Superior temporal gyrus (tissue), 1 donor: ENCODE data around the gene DGCR2.
"Not testable (repeated sequence)": the region's sequence is repeated elsewhere in the genome, so short reads cannot be mapped to it uniquely, and the experiment has no call there.

ENCODE experiments used
- DNase-seq: peaks from one replicate; pipeline ENCODE4 v3.0.0-alpha.2; 2016; ENCODE audit errors: extremely low spot score

The DGCR2 gene

DNA sequence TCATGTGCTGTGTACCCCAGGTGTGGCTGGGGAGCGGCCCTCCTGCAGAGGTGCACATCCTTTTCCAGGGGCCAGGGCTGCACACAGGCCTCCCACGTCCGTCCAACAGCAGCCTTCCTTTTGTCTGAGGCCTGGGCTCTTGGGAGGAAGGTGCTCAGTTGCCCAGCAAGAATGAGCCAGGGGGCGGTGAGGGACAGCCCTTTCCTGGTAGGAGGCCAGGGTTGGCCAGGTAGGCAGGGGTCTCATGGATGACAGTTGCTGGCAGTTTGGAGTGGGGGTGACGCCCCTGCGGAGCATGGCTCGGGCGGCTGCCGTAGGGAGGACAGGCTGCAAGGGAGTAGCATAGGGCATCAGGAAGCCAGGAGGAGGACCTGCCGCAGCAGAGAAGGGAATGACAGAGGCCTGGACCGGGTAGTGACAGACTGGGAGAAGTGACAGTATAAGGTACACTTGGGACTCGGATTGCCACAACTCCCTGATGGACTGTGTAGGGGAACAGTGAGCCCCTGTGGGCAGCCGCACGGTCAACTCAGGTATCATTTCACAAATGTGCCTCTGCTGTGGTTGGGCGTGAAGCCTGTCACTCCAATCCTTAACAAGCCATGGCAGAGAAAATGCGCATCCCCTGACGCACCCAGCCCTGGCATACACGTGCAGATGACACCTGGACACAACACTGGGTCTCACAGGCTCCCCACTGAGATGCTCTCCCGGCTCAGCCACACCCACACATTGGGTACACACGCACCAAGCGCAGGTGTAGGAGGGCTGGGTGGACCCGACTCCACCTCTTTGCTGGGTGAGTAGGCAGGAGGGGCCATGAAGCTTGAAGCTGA is 79.7 kb downstream of the DGCR2 start:
- DNase-seq = no peak

GRCh38 chr22:19041704-19042074 is 80.5 kb downstream of the DGCR2 start:
- no peak for DNase-seq

DNA sequence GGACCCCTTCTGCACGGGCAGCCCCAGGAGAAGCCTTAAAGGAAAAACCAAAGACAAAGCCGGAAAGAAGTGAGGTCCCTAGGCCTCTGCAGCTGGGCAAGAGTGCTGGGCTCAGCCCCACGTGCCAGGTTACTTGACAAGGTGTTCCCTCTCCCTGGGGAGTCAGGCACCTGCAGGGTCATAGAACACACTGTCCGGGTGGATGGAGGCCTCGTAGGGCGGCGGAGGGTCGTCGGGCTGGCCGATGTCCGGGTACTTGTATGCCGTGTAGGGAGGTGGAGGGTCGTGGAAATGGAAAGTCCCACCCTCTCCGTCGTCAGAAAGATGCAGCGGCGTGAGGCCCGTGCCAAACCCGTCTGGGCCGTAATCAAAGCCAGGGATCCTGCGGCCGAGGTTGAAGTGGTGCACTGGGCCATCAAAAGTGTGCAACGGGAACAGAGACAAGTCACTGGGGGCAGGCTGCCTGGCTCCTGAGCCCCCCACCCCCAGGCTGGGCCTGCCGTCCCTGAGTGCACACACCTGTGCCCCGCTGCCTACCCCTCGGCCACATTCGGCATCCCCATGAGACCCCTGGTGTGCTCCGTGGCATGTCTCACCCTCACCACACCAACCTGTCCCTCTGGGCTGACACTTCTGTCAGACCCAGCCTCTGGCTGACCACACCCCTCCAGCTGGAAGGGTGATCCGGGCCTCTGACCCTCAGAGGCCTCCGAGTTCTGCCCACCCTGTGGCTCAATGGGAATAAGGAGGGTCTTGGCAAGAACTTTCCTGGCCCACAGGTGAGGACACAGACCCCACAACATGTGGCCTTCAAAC is 81.1 kb downstream of the DGCR2 start:
- no peak for DNase-seq

- no peak for DNase-seq
These were observed 81.8 kb downstream of the DGCR2 start for GRCh38 chr22:19040391-19040861.

DNA sequence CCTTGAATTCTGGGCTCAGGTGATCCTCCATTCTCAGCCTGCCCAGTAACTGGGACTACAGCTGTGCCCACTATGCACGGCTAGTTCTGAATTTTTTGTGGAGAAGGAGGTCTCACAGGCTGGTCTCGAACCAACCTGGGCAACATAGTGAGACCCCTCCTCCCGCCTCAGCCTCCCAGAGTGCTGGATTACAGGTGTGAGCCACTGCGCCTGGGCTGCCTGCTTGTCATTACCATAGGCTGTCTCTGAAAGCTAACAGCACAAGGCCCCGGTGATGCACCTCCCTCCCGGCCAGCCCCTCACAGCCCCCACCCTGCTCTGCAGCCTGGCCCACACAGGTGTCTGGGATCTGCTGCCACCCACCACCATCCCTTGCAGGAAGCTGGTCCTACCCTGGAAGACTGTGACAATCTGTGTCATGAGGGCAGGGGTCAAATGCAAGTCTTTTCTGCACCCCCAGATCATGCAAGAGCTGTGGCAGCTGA is 82.4 kb downstream of the DGCR2 start:
- no peak for DNase-seq

DNA sequence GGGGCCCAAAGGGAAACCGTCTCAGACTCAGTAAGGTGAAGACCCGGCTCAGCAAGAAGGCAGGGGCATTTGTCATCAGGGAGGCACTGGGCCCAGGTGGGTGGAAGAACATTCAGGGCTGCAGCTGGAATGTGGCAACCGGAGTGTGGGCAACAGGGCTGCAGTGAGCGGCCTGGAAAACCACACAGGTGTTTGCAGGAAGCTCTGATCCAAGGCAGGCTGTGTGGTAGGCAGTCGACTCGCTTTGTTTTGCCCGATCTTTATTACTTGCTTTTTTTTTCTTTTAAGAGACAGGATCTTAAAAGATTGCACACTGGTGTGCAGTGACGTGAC is 82.8 kb downstream of the DGCR2 start:
- DNase-seq = no peak

DNA sequence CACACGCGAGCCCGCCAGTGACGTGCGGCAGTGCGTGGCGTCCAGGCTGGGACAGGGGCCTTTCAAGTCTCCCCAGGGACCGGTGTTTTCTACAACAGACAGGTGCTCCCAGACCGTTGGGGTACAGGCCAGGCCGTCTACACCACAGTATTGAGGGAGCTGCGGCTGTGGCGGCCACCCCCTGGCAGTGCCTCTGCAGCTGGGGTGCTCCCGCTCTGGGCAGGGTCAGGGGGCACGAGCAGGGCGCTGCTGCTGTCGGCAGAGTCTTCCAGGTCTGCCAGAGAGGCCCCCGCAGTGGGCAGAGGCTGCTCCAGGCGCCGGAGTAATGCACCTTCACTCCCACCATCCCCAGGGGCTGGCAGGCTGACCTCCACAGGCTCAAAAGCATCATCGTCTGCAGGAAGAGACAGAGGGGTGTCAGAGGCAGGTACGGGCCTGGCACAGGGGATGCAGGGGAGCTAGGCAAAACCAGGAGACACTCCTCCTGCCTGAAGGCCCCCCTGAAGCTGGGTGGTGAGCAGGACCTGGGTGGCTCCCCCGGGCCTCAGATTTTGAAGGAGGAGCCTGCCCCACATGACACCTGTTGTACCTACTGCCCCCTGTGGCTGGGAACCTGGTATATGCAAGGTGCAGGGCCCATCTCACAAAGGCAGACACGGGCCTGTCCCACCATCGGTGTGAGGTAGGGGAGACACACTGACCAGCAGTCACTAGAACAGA is 83.3 kb downstream of the DGCR2 start:
- no peak for DNase-seq

DNA sequence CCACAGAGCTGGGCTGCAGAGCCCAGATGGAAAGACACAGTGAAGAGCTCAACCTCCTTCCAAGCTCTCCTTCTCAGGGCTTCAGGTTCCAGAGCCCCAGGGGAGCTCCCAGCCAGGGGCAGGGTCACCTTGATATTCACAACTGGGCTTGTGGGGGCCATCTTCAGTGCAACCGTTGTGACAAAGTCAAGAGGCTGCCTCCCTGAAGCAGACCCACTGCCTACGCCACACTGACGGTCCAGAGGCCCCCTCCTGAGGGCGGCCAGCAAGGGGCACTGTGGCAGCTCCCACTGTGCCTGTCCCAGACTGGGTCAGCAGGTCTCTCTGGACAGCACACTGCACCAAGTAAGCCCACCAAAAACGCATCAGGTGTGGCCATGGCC is 84.1 kb downstream of the DGCR2 start:
- no peak for DNase-seq

- DNase-seq = no peak
These were observed 84.7 kb downstream of the DGCR2 start for GRCh38 chr22:19037282-19038163.

DNA sequence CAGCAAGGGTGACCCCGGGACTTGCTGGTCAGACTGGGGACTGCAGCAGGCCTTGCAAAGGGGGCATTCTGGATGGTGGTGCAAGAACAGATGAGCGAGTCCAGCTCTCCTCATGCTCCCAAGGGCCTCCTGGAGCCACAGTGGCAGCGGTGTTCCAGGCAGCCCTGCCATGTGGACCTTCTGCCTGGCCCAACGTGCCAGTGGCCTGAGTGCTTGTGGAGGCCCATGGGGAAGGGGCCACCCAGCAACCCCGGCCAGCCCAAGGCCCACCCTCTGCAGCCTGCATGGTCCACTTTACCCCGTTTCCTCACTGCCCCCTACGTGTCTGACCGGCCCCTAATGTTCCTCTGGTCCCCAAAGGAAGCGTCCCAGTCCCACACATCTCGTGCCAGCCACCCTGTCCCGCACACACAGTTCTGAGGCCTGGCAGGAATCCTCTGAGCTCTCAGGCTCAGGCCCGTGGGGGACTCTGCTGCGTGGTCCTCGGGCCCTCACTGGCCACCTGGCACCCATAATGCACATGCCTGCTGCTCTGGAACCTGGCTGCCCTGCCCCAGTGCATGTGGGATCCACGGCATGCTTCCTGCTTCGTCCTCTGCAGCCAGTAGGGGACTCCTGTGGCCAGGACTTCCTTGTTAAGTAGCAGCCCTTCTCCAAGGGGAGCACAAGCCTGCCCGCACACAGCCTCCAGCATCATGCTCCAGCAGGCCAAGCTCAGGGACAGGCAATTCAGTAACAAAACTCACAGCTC is 85.5 kb downstream of the DGCR2 start:
- DNase-seq = no peak

DNA sequence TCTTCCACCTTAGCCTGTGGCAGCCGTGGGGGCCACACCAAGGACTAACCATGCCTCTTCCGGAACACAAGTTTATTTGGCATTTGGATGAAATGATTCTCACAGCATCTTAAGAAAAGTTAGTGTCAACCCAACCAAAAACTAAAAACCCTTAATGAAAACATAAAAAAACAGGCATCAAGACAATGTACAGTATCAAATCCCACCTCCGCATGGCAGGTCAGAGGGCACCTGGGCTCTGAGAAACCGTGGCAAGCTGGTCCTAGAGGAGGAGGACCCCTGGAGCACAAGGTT is 86.0 kb downstream of the DGCR2 start:
- DNase-seq = no peak

DNA sequence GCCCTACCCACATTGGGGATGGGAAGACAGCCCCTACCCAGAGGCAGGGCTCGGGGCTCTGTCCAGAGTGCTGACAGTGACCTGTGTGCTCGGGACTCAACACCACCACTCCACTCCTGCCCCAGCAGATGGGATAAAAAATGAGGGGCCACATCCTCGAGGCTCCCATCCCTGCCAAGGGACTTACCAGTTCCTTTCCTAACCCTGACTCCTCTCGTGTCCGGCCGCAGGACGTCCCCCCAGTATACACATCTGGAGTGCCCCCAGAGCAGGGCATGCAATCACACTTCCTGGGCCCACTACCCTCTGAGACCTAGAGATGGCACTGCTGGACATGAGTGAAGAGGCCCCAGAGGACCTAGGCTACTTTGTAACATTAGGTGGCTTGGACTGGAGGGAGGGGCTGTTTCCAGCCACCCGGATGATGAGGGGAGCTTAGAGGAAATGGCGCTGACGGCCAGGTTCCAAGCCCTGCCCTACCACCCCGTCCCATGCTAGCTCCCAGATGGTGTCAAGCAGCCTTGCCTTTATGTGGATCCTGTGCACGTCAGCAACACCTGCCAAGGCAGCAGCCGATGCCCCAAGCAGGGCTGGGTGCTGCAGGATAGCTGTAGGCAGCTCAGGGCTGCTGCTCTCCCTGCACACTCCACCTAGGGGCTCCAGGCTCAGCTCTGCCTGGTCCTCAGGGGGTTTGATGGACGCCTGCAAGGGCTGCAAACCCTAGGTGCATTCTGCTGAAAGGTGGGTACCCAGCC is 86.6 kb downstream of the DGCR2 start:
- no peak for DNase-seq

GRCh38 chr22:19035126-19035473 is 87.1 kb downstream of the DGCR2 start:
- DNase-seq = not testable (repeated sequence)

DNA sequence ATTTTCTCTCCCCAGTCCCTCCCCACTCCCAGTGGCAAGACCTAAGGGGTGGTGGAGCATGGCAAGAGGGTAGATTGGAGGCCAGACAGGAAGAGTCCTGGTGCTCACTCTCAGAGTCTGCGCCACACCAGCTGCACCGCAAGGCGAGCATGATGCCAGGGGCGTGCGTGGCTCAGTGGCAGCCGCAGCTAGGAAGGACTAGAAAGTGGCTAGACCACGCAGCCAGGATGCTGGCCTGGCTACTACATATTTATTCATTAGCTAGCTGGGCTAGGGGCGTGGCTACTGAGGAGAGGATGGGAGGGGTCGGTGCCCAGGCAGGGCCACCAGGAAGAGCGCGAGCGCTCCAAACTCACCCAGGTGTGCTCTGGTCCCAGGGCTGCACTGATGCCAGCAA is 87.5 kb downstream of the DGCR2 start:
- DNase-seq = not testable (repeated sequence)

GRCh38 chr22:19034031-19034723 is 88.0 kb downstream of the DGCR2 start:
- not testable (repeated sequence) for DNase-seq

- not testable (repeated sequence) for DNase-seq
These were observed 88.7 kb downstream of the DGCR2 start for GRCh38 chr22:19033568-19033905.

- DNase-seq = not testable (repeated sequence)
These were observed 89.2 kb downstream of the DGCR2 start for GRCh38 chr22:19032898-19033567.

GRCh38 chr22:19032156-19032785 is 89.9 kb downstream of the DGCR2 start:
- DNase-seq = not testable (repeated sequence)

DNA sequence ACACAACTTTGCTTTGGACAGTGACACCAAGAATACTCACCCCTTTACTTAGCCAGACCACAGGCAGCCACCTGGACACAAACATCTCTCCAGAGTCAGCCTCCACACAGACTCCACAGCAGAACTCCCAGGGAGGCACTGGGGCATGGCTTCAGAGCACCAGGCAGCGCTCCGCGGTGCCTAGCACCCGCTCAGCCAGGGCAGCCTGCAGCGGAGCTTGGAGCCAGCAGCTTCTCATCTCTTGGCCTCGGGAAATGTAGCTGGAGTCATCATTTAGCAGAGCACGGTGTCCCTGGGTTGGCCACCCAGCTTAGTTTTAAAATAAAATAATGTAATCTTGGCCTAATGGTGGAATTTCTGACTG is 91.3 kb downstream of the DGCR2 start:
- not testable (repeated sequence) for DNase-seq
